ENCODE results near the gene MEAK7.

The MEAK7 gene

DNA sequence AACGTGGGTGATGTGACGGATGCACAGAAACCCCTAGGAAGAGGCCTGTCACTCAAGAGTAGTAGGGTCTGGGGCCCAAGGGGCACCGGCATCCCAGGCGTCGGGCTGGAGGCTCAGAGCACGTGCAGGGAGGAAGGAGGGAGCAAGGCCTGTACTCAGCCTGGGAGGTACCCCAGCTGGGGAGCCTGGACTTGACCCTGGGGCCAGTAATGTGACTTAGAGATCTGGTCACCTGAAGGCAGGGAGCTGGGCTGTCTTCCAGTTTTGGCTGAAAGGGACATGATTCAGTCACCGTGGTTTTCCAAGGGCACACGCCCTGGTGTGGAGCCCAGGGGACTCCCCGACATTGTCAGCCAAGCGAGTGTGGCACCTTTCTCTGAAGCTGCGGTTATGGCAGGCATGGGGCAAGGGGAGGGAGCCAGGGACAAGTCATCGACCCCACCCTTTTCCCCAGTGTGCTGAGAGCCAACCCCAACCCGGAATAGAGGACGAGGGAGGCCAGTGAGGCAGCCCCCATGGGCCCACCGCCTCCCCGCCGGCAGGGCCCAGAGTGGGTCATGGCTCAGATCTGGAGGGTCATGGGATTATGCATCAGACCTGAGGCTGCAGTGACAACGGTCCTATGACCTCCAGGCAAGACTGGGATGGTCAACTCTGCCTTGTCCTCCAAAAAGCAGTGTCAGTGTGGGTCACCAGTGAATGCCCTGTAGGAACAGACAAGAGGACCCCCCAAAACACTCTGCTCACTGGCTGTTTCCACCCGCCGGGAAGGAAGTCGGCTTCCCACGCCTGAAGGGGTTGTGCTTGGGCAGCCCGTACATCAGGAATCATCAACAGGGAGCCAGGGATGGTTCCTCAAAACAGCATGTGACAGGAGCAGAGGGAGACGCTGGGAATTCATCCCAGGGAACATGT lies 41.9 kb downstream of the MEAK7 start:
- DNase-seq: no peak

DNA sequence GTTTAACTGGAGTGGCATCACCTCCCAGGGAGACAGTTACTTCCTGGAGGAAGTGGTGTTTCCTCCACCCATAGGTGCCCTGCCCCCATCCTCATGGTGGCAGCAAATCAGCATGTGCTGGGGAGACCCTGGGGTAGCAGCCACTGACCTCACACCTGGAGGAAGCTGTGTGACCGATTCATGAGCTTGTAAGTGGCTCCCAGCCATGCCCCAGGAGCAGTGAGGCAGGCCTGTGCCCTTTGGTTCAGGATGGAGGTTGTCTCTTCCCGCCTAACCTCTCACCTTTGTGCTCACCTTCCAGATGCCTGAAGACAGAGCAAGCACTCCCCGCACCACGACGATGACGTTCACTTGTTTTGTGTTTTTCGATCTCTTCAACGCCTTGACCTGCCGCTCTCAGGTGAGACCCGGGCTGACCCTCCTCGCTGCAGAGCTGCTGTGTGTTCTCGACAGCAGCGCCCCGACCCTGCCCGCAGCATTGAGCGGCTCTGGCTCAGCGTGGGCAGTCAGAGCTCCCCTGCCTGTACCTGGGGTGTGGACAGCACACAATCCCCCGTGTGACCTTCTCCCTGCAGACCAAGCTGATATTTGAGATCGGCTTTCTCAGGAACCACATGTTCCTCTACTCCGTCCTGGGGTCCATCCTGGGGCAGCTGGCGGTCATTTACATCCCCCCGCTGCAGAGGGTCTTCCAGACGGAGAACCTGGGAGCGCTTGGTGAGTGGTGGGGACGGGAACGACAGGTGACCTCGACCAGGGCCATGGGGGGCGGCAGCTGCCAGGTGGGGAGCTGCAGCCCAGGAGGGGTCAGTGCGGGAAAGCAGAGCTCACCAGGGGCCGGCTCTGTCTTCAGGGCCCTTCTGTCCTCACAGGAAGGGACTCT lies 42.8 kb downstream of the MEAK7 start:
- no peak for DNase-seq

DNA sequence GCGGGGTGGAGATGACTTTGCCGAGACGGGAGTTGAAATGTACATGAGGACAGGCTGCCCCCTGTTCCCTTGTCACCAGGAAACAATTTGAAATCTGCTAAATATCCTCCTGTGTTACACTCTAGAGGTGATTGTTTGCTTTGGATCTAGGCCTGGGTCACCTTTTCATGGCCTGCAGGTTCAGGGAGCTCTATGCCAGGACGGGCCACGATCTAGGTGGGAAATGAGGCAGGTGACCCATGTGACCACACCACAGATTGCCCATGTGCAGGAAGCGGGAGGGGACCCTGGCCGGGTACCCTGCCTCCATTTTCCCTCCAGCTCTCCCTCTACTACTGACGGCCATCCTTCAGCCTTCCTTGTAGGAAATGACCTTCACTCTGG lies 43.4 kb downstream of the MEAK7 start:
- DNase-seq: no peak

DNA sequence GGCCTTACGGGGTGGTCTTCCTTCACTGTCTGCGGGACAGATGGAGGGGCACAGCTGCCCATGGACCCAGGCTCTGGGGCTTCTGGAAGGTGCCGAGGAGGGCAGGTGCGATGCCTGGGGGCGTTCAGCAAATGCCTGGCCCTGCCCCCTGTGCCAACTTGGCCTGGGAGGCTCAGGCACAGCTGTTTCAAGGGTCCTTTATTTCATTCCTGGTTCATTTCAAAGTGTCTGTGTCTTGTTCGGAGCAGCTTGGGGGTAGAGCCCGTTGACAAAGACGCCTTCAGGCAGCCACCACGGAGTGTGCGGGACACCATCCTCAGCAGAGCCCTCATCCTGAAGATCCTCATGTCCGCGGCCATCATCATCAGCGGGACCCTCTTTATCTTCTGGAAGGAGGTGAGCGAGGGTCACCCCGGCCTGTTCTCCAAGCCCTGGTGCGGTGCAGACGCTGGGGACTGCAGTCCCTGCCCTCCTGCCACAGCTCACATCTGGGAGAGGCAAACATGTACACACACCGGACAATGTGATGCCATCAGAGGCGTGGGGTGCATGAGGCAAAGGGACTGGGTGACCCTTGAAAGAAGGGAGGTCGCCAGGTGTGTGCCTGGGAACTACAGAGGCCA lies 43.9 kb downstream of the MEAK7 start:
- DNase-seq: no peak

DNA sequence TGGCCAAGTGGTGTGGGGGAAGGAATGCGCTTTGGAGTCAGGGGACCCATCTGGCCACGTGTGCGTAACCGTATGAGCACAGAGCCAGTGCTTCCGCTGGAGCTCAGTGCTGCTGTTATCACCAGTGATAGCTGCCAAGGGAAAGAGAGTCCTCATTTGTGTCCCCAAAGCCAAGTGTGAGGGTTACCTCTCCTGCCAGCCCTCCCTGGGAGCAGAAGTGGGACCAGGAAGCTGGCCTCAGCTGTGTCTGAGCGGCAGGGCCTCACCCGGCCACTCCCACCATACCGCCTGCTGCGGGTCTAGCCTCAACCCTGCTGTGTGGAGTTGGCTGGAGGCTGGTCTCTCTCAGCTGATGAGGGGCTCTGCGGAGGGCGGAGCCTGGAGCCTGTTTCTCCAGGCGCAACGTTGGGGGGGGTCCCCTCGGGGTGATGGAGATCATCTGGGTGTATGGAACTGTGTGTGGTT lies 44.5 kb downstream of the MEAK7 start:
- no peak for DNase-seq

DNA sequence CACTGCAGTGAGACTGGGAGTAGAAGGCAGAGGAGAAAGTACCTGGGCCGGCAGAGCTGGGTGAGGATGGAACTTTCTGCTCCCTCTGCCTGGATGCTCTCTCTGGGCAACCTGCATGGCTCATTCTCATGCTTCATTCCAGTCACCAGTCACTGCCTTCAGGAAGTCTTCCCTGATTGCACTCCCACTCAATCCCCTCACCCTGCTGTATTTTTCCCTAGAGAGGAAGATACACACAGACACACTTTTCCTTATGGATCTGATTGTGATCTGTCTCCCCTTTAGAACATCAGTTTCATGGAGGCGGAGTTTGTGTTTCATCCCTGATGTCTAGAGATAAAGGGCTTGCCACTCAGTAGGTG lies 44.9 kb downstream of the MEAK7 start:
- DNase-seq: no peak

DNA sequence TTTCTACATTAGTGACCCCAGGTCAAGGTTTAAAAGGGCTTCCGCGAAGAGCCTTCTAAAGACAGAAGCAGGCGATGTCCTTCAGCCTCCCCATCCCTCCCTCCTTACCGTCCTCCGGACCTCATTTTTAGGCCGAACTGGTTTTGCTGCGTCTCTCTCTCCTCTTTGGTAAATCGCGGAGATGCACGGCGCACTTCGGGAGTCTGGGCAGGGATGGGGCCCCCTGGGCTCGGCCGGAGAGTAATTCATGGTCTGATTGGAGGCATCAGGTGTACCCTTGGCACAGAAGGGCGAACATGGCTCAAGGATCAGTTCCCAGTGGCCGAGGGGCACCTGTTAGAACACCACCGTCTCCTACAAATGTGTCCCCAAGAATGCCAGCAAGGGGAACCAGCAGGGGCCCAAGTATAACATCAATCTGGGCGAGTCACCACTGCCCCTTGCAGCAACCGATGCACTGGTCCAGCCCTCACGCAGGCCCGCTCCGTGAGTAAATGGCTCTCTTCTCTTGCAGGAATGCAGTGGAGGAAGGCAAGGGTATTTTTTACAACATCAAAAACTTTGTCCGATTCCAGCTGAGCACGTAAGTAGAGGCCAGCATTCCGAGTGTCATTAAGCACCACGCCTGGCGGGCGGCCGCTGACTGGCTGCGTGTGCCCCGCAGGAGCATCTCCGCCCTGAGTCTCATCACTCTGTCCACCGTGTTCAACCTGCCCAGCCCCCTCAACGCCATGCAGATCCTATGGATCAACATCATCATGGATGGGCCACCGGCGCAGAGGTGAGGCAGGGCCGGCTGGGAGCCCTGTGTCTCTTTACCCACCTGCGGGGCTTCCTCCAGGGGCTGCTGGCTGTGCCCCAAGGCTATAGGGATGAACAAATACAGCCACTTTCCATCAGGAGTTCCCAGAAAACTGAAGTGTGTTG lies 45.6 kb downstream of the MEAK7 start:
- no peak for DNase-seq

DNA sequence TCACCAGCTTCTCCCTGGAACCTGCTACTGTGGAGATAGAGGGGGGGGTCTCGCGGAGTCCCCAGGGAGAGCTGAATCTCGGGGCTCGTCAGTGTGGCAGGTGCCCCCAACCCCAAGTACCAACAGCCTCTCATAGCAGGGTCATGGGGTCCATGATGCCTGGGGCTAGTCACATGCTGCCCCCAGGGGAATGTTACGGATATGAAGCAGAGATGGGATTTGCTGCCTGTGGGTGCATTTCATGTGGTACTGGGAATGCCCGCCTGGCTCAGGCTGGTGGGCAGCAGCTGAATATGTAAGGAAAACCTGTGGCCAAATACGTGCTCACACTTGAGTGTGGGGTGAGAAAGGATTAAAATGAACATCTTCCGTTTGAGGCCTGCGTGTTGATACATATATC lies 49.4 kb downstream of the MEAK7 start:
- DNase-seq: no peak
